ENCODE measurements around the gene SGSM2.
A peak's percentile ranks its signal among the peaks of the same experiment; 100 is the strongest.

Gene SGSM2

DNA sequence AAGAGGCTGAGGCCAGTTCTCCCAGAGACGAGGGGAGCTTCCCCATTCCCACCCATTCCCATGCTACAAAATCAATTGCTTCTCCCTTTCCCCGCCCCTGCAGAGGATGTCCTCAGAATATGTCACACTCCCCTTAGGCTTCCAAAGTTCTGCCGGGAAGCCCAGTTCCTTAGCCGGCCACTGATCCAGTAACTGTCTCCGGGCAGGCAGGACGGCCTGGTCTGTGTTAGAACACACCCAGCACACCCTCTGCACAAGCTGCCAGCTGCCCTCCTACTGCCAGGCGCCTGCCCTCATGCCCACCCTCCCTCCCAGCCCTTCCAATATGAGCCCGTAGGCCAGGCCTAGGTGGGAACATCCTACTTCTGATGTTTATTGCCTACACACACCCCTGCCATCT lies 31.1 kb downstream of the SGSM2 start:
- no peak for DNase-seq (ENCODE audit: low spot score)

DNA sequence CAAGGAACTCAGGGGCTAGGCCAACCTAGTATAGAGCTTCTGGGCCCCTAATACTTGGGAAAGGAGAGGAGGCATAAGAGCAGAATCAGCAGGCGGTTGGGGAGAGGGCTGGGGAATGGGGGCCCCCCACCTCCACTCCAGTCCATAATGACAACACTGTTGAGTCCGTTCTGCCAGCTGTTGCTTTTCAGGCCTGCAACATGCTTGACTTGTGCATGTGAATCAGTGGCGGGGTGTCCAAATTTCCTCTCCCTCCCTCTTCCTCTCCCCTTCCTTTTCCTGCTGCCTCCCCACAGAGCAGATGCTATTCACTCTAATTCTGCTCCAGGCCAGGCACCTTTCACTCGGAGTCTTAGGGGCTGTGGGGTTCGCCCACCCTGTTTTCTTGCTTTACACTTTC lies 31.7 kb downstream of the SGSM2 start:
- no peak for DNase-seq (ENCODE audit: low spot score)

DNA sequence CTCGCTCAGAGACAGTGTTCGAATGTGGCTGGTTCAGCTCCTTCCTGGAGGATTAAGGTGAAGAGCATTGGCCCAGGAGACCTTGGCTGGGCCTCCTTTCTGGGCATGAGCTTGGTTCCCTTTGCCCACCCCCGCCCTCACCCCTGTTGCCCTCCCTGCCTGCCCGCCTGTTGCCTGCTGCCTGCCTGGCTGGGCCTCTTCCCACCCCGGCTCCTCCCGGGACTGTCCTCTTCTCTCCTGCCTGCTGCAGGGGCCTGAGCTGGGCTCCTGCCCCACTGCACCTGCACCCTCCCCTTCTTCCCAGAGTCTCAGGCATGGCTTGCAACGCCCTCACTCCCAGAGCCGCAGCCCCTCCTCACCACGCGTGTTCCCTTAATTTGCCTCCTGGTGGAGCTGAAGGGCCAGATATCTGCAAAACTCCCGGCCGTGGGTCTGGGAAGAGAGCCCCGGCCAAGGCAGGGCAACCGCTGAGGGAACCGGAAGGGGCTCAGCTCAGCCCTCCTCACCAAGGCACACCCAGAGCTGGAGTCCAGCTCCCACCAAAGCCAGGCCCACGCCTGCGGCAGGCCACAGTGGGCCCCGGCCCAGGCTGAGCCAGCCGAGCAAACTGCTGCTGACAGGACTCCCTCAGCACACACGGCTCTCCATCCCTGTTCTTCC lies 32.4 kb downstream of the SGSM2 start:
- no peak for DNase-seq (ENCODE audit: low spot score)

DNA sequence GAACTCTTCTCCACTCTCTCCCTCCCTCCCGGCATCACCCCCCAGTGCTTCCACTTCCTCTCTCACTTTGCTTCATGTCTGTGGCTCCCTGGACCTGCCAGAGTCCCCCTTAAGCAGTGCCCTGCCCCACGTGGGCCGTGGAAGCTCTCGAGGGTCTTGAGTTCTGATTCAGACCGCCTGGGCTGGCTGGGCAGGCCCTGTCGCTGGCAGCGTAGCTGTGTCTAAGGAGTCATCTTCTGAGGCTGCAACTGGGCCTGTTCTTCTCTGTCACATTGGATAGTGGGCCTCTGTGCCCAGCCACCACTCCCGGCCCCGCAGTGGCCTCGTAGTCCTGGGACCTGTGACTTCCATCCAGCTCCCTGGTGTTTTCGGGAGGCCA lies 32.9 kb downstream of the SGSM2 start:
- DNase-seq (ENCODE audit: low spot score), result no peak

DNA sequence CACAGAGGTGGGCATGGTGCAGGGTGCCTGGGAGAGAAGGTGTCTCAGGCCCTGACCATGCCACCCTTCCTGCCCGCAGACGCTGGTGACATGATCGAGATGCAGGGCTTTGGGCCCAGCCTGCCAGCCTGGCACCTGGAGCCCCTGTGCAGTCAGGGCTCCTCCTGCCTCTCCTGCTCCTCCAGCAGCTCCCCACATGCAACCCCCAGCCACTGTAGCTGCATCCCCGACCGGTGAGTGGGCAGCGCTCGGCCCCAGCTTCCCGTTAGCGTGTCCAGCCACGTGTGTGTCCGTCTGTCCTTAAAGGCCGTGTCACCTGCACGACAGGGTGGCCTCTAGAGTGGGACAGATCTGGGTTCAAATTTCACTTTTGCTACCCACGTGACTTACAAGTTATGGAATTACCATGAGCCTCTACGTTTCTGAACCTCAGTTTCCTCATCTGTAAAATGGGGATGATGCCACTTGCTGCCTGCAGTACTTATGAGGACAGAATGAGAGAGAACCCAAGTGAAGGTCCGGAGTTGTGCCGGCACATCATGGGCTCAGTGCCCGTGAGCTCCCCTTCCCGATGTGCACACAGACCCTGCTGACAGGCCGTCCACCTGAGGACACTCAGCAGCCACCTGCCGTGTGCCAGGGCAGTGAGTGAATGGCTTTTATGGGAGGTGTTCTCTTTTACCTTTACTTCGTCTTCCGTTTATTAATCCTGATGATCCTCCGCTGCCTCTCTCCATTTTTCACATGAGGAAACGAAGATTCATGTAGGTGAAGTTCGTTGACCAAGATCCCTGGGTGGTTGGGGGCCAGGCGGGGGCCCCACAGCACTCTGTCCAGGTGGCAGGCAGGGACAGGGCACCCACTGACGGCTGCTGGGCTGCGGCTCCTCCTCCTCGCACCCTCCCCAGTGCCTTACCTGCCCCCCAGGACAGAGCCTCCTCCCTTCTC lies 34.2 kb downstream of the SGSM2 start:
- DNase-seq (ENCODE audit: low spot score), result no peak

DNA sequence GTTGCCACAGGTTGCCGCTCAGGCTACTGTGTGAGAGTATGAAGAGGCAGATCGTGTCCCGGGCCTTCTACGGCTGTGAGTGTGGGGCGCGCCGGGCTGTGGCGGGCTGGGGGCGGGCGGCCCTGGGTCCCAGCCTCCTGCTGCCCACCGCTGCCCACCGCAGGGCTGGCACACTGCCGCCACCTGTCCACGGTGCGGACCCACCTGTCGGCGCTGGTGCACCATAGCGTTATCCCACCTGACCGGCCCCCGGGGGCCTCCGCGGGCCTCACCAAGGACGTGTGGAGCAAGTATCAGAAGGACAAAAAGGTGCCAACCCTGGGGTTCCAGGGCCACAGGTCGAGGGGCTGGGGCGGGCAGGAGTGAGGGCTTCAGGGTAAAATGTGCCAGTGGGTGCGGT lies 34.9 kb downstream of the SGSM2 start:
- DNase-seq (ENCODE audit: low spot score), result no peak

DNA sequence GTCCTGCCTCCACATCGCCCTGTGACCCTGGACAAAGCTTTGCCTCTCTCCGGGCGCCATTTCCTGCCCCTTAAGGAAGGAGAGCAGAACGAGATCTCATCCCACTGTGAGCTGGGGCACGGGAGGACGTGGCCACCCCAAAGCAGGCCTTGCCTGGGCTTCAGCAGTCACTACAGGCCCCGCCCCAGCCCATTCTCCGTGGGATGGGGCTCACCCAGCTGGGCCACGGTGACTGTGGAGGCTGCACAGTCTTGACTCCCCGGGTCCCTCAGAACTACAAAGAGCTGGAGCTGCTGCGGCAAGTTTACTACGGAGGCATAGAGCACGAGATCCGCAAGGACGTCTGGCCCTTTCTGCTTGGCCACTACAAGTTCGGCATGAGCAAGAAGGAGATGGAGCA lies 35.4 kb downstream of the SGSM2 start:
- DNase-seq (ENCODE audit: low spot score), result no peak

DNA sequence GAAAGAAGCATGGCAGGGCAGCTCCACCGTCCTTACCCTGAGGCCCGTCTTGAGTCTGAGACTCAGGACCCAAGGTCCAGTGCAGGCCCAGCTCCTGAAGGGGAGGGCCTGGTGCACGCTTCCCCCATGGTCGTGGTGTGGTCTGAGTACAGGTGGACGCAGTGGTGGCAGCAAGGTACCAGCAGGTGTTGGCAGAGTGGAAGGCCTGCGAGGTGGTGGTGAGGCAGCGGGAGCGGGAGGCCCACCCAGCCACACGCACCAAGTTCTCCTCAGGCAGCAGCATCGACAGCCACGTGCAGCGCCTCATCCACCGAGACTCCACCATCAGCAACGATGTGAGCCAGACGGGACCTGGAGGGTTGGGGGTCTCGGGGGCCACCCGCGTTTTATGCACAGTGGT lies 35.9 kb downstream of the SGSM2 start:
- DNase-seq (ENCODE audit: low spot score), result no peak

DNA sequence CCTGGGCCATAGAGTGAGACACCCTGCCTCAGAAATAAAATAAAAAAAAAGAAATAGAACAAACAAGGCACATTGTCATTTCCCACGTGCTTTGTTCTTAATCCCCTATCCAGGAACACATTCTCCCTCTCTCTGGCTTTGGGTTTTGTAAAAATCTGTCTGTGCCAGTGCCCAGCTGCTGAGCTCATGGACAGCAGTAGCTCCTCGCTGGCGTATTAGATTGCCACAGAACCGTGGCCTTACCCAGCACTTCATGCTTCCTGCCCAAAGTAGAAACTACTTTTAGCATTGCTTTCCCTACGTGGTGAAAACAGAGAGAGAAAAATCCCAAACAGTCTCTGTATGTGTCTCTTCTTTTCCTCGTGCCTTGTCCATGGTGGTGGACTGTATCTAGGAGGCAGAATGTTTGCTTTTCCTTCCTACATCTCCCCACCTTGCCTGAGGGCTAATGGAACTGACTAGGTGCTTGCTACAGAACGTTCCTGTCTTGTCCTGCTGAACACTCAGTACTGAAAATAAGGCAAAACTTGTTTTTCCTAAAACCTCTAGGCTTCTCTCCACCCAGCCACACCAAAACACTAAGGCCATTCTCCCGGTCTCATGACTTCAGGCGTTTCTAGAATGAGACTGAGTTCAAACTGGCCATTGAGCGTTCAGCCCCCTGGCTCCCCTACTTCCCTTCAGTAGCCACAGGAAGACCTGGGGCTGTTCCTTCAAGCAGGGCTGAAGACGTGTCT lies 37.4 kb downstream of the SGSM2 start:
- peak; percentile 77 for DNase-seq (ENCODE audit: low spot score)

DNA sequence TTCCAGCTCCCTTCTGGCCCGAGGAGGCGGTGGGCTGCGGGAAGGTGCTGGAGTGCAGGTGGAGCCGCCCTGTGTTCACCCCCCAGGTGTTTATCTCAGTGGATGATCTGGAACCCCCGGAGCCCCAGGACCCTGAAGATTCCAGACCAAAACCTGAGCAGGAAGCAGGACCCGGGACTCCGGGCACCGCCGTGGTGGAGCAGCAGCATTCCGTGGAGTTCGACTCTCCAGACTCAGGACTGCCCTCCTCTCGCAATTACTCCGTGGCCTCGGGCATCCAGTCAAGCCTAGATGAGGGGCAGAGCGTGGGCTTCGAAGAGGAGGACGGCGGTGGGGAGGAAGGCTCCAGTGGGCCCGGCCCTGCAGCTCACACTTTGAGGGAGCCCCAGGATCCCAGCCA lies 38.1 kb downstream of the SGSM2 start:
- no peak for DNase-seq (ENCODE audit: low spot score)

DNA sequence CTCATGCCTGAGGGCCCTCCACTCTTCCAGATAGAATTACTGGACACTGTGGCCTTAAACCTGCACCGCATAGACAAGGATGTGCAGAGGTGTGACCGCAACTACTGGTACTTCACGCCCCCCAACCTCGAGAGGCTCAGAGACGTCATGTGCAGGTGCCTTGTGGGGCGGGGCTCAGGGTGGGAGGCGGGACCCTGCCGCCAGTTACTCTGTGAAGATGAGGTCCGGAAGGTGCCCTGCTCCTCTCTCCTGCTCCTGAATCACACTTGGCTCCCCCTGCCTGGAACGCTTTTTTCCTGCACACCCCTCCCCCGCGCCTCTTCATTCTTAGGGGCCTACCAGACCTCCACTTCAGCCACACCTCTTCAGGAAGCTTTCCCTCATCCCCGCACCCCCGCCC lies 38.8 kb downstream of the SGSM2 start:
- no peak for DNase-seq (ENCODE audit: low spot score)

DNA sequence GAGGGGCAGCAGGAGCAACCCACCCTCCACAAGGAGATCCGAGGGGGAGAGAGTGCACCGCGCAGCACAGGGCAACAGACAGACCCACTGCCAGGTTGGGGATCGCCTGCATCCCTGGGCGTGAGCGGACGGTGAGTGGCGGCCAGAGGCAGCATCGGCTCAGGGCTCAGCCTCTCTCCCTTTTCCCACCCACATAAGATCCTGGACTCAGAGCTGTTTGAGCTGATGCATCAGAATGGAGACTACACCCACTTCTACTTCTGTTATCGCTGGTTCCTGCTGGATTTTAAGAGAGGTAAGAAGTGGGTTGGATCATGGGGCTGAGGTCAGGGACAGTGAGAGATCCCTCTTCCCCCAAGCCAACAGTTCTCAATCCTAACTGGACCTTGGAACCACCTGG lies 40.4 kb downstream of the SGSM2 start:
- no peak for DNase-seq (ENCODE audit: low spot score)

DNA sequence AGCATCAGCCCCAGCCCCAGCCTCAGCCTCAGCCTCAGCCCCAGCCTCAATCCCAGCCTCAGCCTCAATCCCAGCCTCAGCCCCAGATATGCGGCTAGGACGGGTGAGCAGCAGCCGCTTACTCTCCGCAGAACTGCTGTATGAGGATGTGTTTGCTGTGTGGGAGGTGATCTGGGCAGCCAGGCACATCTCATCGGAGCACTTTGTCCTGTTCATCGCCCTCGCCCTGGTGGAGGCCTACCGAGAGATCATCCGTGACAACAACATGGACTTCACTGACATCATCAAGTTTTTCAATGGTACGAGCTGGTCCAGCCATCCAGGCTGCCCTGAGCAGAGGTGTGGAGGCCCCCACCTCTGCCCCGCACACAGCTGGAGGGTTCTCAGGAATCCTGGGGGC lies 41.6 kb downstream of the SGSM2 start:
- DNase-seq (ENCODE audit: low spot score), result no peak

DNA sequence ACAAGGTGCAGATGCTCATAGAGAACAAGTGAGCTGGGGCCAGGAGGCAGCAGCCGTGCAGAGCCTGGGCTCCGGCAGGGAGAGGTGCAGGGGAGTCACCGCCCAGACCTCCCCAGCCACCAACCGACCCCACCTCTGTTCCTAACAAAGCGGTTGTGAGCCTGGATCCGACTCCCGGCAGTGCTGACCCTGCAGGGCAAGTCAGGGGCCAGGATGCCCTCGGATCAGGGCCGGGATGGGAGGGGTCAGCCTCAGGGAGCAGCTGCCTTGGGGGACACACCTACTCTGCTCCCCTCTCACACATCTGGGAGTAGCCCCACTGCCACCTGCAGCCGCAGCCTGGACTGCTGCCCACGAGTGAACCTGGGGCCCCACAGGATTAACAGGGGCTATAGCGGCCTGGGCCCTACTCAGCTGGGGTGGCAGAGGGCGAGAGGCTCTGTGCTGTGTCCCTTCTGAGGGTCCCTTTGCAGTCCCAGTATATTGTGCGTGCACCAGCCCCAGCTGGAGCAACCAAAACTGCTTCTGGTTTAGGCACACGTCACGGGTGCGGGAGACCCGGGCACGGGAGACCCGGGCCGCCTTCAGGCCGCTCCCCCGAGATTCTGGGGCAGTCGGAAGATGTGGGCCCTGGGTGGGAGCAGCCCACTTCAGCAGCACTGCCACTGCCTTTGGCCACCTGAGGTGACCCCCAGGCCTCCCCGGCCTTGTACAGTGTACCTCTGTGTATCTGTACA lies 42.4 kb downstream of the SGSM2 start:
- DNase-seq (ENCODE audit: low spot score), result no peak

DNA sequence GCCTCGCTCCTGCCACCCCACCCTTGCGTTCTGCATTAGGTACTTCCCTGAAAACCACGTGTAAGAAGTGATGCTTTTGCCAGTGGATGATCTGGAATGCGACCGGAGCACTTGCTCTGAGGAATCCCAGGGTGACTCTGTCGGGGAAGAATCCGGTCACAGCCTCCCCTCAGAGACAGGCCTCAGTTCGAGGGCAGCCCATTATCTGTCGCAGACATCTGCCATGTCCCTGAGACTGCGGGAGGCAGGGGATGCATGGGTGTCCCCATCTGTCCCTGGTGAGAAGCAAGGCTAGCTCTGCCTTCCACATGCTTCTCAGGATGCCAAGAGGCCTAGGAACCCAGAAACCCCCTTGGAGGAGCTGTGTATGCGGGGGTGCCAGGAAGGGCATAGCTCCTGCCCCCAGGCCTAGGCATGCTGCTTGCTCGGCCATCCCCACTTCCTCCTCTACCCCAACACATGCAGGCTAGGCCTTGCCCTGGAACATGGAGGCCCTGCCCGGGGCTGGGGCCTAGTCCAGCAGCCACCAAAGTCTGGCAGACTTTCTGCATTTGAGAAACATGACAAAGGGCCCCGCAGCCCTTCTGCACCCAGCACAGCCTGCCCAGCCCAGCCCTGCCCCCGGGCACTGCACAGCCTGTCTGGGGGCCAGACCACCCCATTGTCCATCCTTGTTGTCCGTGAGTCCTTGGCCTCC lies 43.1 kb downstream of the SGSM2 start:
- DNase-seq (ENCODE audit: low spot score), result no peak

DNA sequence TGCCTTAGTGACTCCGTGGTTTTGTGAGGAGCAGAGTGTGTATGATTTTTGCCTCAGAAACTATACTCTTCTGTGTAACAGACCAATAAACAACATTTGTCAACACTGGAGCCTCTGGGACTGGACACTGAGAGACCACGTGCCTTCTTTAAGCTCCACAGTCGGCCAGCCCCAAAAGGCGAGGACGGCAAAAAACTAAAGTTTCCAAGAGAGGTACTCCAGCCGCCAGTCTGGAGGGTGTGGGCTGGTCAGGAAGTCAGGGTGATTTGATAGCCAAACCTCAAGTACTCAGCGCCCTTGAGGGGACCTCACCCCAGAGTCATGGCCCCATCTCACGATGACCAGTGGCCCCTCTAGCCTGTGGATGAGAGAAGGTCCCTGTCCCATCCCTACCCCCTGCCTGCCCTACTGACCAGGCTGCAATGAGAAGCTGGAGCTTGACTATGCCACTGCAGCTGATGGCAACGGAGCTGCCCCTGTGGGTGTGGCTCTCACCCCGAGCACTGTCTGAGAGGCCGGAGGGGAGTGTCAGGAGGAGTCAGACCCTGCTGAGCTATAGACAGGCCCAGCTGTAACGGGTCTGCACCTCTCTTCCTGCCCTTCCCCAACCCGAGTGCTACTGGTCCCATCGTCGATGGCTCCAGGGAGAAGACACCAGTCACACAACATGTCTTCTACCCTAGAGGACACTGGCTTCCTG lies 43.8 kb downstream of the SGSM2 start:
- DNase-seq (ENCODE audit: low spot score), result no peak

DNA sequence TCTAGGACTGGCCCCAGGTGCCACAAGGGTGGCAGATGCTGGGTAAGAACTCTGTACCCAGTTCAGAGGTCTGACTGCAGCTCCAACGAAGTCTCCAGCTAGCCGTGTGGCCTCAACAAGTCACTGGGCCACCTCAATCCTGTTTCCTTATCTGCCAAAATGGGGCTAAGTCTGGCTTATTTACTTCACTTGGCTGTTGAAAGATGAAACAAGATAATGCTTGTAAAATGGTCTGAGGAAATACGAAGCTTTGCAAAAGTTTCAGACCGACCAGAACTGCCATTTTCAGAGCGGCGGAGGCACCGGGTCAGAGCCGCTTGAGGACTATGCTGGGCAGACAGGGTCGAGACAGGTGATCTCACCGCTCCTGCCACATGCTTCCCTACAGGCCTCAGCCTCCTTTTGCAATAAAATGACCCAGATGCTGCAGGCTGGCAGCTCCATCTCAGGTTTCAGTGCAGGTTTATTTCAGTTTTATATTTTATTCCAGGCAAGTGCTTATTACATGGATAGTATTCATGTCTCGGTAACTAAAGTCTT lies 46.4 kb downstream of the SGSM2 start:
- no peak for DNase-seq (ENCODE audit: low spot score)

DNA sequence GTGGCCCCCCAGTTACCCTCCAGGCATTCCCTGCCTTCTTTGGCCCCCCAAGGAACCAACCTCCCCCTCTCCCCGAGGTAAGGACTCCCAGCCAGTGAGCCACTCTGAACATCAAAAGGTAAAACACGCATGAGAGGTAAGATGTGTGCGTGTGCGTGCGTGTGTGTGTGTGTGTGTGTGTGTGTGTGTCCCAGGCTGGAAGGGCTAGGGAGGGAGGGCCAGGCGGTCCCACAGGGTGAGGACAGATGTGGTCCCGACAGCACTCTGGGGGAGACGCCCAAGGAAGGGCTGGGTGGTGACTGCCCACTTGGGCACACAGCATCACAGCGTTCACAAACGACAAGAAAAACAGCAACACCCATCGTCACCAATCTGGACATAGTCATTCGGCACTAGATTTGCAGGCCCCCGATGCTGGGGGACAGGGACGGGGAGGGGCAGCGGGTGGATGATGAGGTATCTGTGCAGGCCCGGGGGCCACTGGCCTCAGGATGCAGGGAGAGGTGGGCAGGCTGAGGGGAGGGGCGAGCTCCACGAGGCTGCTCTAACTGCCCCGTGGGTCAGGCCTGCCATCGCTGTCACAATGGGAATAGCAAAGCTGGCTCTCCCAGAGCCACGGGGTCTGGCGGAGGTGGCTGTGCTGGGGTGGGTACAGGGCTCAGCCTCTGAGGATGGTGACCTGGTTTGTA lies 47.3 kb downstream of the SGSM2 start:
- DNase-seq (ENCODE audit: low spot score), result no peak

DNA sequence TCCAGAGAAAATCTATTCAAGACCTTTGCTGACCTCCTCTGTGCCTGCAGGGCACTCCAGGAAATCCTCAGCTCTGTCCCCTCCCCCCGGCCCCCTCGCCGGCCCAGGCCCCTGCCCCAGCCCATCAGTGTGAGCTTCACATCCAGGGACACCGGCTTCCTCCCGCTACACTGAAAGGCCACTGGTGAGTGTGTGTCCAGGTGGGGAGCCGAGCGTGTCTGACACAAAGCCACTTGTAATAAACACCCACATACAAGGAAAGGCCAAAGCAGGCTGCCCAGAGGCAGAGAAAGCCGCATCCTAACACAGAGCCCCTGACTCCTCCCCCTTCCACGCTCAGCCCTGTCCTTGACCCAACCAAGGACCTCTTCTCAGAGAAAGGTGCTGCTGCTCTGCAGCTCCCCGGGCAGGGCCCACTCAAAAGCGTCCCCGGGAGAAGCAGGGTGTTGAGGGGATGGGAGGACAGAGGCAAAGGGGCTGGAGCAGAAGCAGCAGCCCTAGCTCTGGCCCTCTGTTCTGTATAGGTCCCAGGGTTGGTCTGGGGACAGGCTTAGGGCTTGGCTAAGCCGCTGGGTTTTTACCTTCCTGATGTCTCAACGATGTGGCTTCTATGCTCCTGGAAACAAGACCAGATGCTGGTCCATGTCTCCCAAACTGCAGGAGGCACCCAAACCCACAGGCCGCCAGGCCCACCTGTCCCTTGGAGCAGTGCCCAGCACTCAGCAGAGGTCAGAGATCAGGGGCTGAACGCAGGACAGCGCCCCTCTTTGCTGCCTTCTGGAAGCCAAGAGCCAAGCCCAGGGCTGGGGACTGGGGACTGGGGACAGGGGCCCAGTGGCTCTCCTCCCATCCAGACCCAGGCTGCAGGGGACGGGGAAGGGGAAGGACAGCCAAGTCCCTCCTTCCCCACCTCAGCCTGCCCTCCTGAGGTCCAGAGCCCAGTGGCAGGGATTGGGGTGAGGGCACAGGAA lies 48.2 kb downstream of the SGSM2 start:
- no peak for DNase-seq (ENCODE audit: low spot score)
